CD4-positive, alpha-beta T cell treated with Interleukin-2 at 100 ng/mL for 4 hours (primary cell): Measurements from ENCODE around the gene TRMT61B.

Experiments used
- DNase-seq: peaks from one replicate; pipeline ENCODE4 v3.0.0-alpha.2; 2020; ENCODE audit warnings: low spot score

TRMT61B gene

GRCh38 chr2:28855977-28856376 is 14.1 kb downstream of the TRMT61B start:
- no peak for DNase-seq

- DNase-seq: no peak
Observed at GRCh38 chr2:28855193-28855592, 14.9 kb downstream of the TRMT61B start.

- DNase-seq: no peak
Observed at GRCh38 chr2:28842042-28842441, 28.1 kb downstream of the TRMT61B start.

GRCh38 chr2:28838971-28839370 is 31.1 kb downstream of the TRMT61B start:
- no peak for DNase-seq

GRCh38 chr2:28835781-28836180 is 34.3 kb downstream of the TRMT61B start:
- DNase-seq: no peak

- DNase-seq: no peak
Observed at GRCh38 chr2:28833740-28834470, 36.2 kb downstream of the TRMT61B start.

- no peak for DNase-seq
Observed at GRCh38 chr2:28828382-28828781, 41.7 kb downstream of the TRMT61B start.

- DNase-seq: no peak
Observed at GRCh38 chr2:28824870-28825269, 45.2 kb downstream of the TRMT61B start.

- DNase-seq: no peak
Observed at GRCh38 chr2:28824207-28824606, 45.9 kb downstream of the TRMT61B start.

GRCh38 chr2:28822036-28822435 is 48.1 kb downstream of the TRMT61B start:
- no peak for DNase-seq

GRCh38 chr2:28821295-28821958 is 48.7 kb downstream of the TRMT61B start:
- peak; percentile 79 for DNase-seq

- DNase-seq: no peak
Observed at GRCh38 chr2:28818053-28818452, 52.1 kb downstream of the TRMT61B start.

GRCh38 chr2:28810384-28811285 is 59.5 kb downstream of the TRMT61B start, which contains the start of gene SPDYA:
SPDYA (plus strand) TSS chr2:28810834; CDS start chr2:28816015, 5,181 bp downstream.
- DNase-seq: peak; percentile 79

- DNase-seq: no peak
Observed at GRCh38 chr2:28809927-28810326, 60.2 kb downstream of the TRMT61B start.

- no peak for DNase-seq
Observed at GRCh38 chr2:28802975-28803429, 67.1 kb downstream of the TRMT61B start.

- DNase-seq: no peak
Observed at GRCh38 chr2:28801726-28802125, 68.4 kb downstream of the TRMT61B start.
